H9 (cell line): ENCODE measurements around the gene CNNM3. TPM values are rescaled to one million over a fixed set of nuclear protein-coding genes. Genes with fewer than 3 reads are reported as not detected.

ENCODE experiments used
- DNase-seq: peaks from one replicate; pipeline ENCODE4 v3.0.0-alpha.2; 2017
- H2AFZ ChIP-seq: one replicate; pipeline ENCODE4 v1.6.1; 2013; ENCODE audit warnings: mild to moderate bottlenecking, low read length, control low read depth, moderate library complexity
- H2AK5ac ChIP-seq: 2 replicates; pipeline ENCODE4 v1.6.1; 2013; ENCODE audit warnings: low read length, control low read depth, mixed read lengths; ENCODE audit not compliant: insufficient read length
- H2BK120ac ChIP-seq: one replicate; pipeline ENCODE4 v1.6.1; 2013; ENCODE audit warnings: low read depth, mild to moderate bottlenecking, low read length, control low read depth, inconsistent platforms; ENCODE audit not compliant: poor library complexity, severe bottlenecking
- H2BK12ac ChIP-seq: 2 replicates; pipeline ENCODE4 v1.6.1; 2013; ENCODE audit warnings: low read length, control low read depth, mixed read lengths, low read depth; ENCODE audit not compliant: insufficient read length
- H2BK15ac ChIP-seq: 2 replicates; pipeline ENCODE4 v1.6.1; 2013; ENCODE audit warnings: low read depth, low read length, control low read depth
- H2BK20ac ChIP-seq: one replicate; pipeline ENCODE4 v1.6.1; 2013; ENCODE audit warnings: low read depth, mild to moderate bottlenecking, low read length, control low read depth, inconsistent platforms; ENCODE audit not compliant: poor library complexity, severe bottlenecking
- H2BK5ac ChIP-seq: 2 replicates; pipeline ENCODE4 v1.6.1; 2013; ENCODE audit warnings: low read length, control low read depth, mixed read lengths; ENCODE audit not compliant: insufficient read length
- H3K14ac ChIP-seq: 2 replicates; pipeline ENCODE4 v1.6.1; 2013; ENCODE audit warnings: low read length, control low read depth; ENCODE audit not compliant: insufficient read depth
- H3K18ac ChIP-seq: 2 replicates; pipeline ENCODE4 v1.6.1; 2013; ENCODE audit warnings: low read depth, mild to moderate bottlenecking, mixed read lengths, low read length, control low read depth; ENCODE audit not compliant: insufficient read length
- H3K23ac ChIP-seq: 2 replicates; pipeline ENCODE4 v1.6.1; 2013; ENCODE audit warnings: low read length, control low read depth, mixed read lengths, low read depth; ENCODE audit not compliant: insufficient read length
- H3K23me2 ChIP-seq: 2 replicates; pipeline ENCODE4 v1.6.1; 2013; ENCODE audit warnings: low read depth, mild to moderate bottlenecking, mixed read lengths, low read length, control low read depth; ENCODE audit not compliant: insufficient read length, poor library complexity, severe bottlenecking
- H3K27ac ChIP-seq: 2 replicates; pipeline ENCODE4 v1.5.1; 2013; ENCODE audit warnings: low read length, control low read depth, mixed read lengths, low read depth; ENCODE audit not compliant: insufficient read length
- H3K27me3 ChIP-seq: 2 replicates; pipeline ENCODE4 v1.6.1; 2013; ENCODE audit warnings: low read length, control low read depth, inconsistent platforms; ENCODE audit not compliant: insufficient read depth
- H3K4ac ChIP-seq: 2 replicates; pipeline ENCODE4 v1.6.1; 2013; ENCODE audit warnings: low read depth, mild to moderate bottlenecking, control low read depth, inconsistent platforms, low read length, moderate library complexity
- H3K4me1 ChIP-seq: 2 replicates; pipeline ENCODE4 v1.6.1; 2013; ENCODE audit warnings: low read length, control low read depth, inconsistent platforms; ENCODE audit not compliant: insufficient read depth
- H3K4me2 ChIP-seq: 2 replicates; pipeline ENCODE4 v1.6.1; 2013; ENCODE audit warnings: low read length, control low read depth, mixed read lengths; ENCODE audit not compliant: insufficient read length, insufficient read depth
- H3K56ac ChIP-seq: 2 replicates; pipeline ENCODE4 v1.6.1; 2013; ENCODE audit warnings: low read depth, mild to moderate bottlenecking, mixed read lengths, low read length, control low read depth; ENCODE audit not compliant: insufficient read length
- H3K79me1 ChIP-seq: 2 replicates; pipeline ENCODE4 v1.6.1; 2013; ENCODE audit warnings: low read depth, mild to moderate bottlenecking, moderate library complexity, low read length, control low read depth, inconsistent platforms; ENCODE audit not compliant: insufficient read depth, poor library complexity, severe bottlenecking
- H3K79me2 ChIP-seq: 2 replicates; pipeline ENCODE4 v1.6.1; 2013; ENCODE audit warnings: low read length, control low read depth, inconsistent platforms; ENCODE audit not compliant: insufficient read depth
- H3K9ac ChIP-seq: 2 replicates; pipeline ENCODE4 v1.6.1; 2013; ENCODE audit warnings: low read length, control low read depth, mixed read lengths; ENCODE audit not compliant: insufficient read length; ENCODE audit errors: extremely low read depth
- H3K9me3 ChIP-seq: one replicate; pipeline ENCODE4 v1.6.1; 2013; ENCODE audit warnings: low read depth, low read length, inconsistent platforms; ENCODE audit not compliant: control insufficient read depth
- H3T11ph ChIP-seq: one replicate; pipeline ENCODE4 v1.6.1; 2013; ENCODE audit warnings: mild to moderate bottlenecking, low read length, control low read depth, inconsistent platforms
- H4K20me1 ChIP-seq: one replicate; pipeline ENCODE4 v1.6.1; 2013; ENCODE audit not compliant: control insufficient read depth, insufficient read length, insufficient read depth
- H4K5ac ChIP-seq: 2 replicates; pipeline ENCODE4 v1.6.1; 2013; ENCODE audit warnings: low read depth, mild to moderate bottlenecking, mixed read lengths, low read length, control low read depth; ENCODE audit not compliant: insufficient read length
- H4K8ac ChIP-seq: replicated peaks from 2 replicates; pipeline ENCODE4 v1.6.1; 2013; ENCODE audit warnings: low read length, control low read depth, mixed read lengths, low read depth; ENCODE audit not compliant: insufficient read length
- H4K91ac ChIP-seq: 2 replicates; pipeline ENCODE4 v1.6.1; 2013; ENCODE audit warnings: low read depth, mild to moderate bottlenecking, moderate library complexity, mixed read lengths, low read length, control low read depth; ENCODE audit not compliant: insufficient read length
- H3K27ac Mint-ChIP-seq, 3 experiments: 2 replicates in 2 of 3; 3 replicates in 1 of 3; pipeline ENCODE4 v1.8.0; 2020 to 2021; ENCODE audit warnings: mixed read lengths in 3 of 3, mild to moderate bottlenecking in 1 of 3, moderate library complexity in 1 of 3
- H3K27me3 Mint-ChIP-seq: 2 replicates; pipeline ENCODE4 v1.8.0; 2021; ENCODE audit warnings: low read depth, mild to moderate bottlenecking, moderate library complexity, mixed read lengths
- H3K36me3 Mint-ChIP-seq, 3 experiments: 2 replicates in 2 of 3; 3 replicates in 1 of 3; pipeline ENCODE4 v1.8.0; 2020 to 2021; ENCODE audit warnings: low read depth in 3 of 3, mixed read lengths in 3 of 3; ENCODE audit not compliant: insufficient read depth in 1 of 3
- H3K4me1 Mint-ChIP-seq, 2 experiments: 2 replicates each; pipeline ENCODE4 v1.8.0; 2020; ENCODE audit warnings: mixed read lengths in 2 of 2
- H3K4me3 Mint-ChIP-seq, 2 experiments: 2 replicates in 1 of 2; 3 replicates in 1 of 2; pipeline ENCODE4 v1.8.0; 2020 to 2021; ENCODE audit warnings: mild to moderate bottlenecking in 2 of 2, mixed read lengths in 2 of 2, moderate library complexity in 1 of 2
- H3K9me3 Mint-ChIP-seq, 2 experiments: 2 replicates in 1 of 2; 3 replicates in 1 of 2; pipeline ENCODE4 v1.8.0; 2020; ENCODE audit warnings: mild to moderate bottlenecking in 2 of 2, mixed read lengths in 2 of 2, moderate library complexity in 1 of 2
- CTCF ChIP-seq: fragments of 200-600 bp; sonication (generic); conservative IDR thresholded peaks from 3 replicates; pipeline ENCODE4 v1.8.0; 2021; ENCODE audit warnings: antibody characterized with exemption, mild to moderate bottlenecking
- WGBS: extraction: QIAGEN DNeasy Blood & Tissue Kit; methylation state at CpG from one replicate; pipeline ENCODE4 v1.1.7; 2013; ENCODE audit warnings: missing lambda C conversion rate, low lambda C conversion rate, mixed read lengths; ENCODE audit not compliant: insufficient read length; ENCODE audit errors: extremely low coverage; 5-methylcytosine and 5-hydroxymethylcytosine counted together
- total RNA-seq: library from RNA; stranded (reverse); gene quantifications from 2 replicates; pipeline ENCODE4 v1.2.1, GENCODE V29; 2021

CNNM3 gene
- total RNA-seq, 1 experiment from 2014 or later, result 25.0 TPM

- Histone ChIP-seq H3K27me3 (no peaks in the 10 kb centered on the region; the same call in 1 of the 2 replicates), H4K20me1 (no peaks in the 10 kb centered on the region), H2AFZ (no peak overlapping the region), H2BK20ac (no peak overlapping the region), H4K8ac (no peak overlapping the region), H3K23ac (no peak overlapping the region), H3K14ac (peak overlapping the region; percentile 23), H3T11ph (no peak overlapping the region), H2BK12ac (no peak overlapping the region), H4K91ac (no peak overlapping the region), H4K5ac (no peak overlapping the region), H3K23me2 (no peaks in the 10 kb centered on the region), H3K9ac (no peak overlapping the region), H3K9me3 (no peaks in the 10 kb centered on the region), H3K4me2 (peak overlapping the region; percentile 24), H3K4ac (no peak overlapping the region), H2BK15ac (no peak overlapping the region), H3K18ac (peak overlapping the region; percentile 18), H3K79me1 (no peaks in the 10 kb centered on the region), H3K4me1 (peaks cover 3% of the 10 kb centered on the region; the same call in 1 of the 2 replicates), H3K27ac (no peak overlapping the region), H3K79me2 (no peaks in the 10 kb centered on the region), H2AK5ac (no peak overlapping the region), H2BK120ac (no peak overlapping the region), H3K56ac (no peak overlapping the region), H2BK5ac (no peak overlapping the region)
- H3K4me3 Mint-ChIP-seq, result peak overlapping the region in 1 of 2 experiments; percentile 50; a peak in 1 of 5 replicates
- no peaks in the 10 kb centered on the region for H3K9me3 Mint-ChIP-seq
- TF ChIP-seq CTCF, result no peak
- DNase-seq, result peak; percentile 65
- H3K36me3 Mint-ChIP-seq, result no peaks in the 10 kb centered on the region
- peak overlapping the region; percentile 32 to 92 (median 87); a peak in 3 of 7 replicates for H3K27ac Mint-ChIP-seq
- peaks cover 42 to 43% of the 10 kb centered on the region in 2 experiments for H3K4me1 Mint-ChIP-seq
- no CpG with 5 or more reads among the region's 12 CpGs for WGBS
- peaks cover 4% of the 10 kb centered on the region for H3K27me3 Mint-ChIP-seq
Measured at GRCh38 chr2:96882230-96882629, 66.2 kb downstream of the CNNM3 start.
